Keratinocyte (primary cell): Measurements from ENCODE around the gene TNFAIP3.

Experiments
- CTCF ChIP-seq, 3 experiments: IDR thresholded peaks in 1 of 3; conservative IDR thresholded peaks in 1 of 3; optimal IDR thresholded peaks in 1 of 3; 2 replicates in 2 of 3; 3 replicates in 1 of 3; pipeline versions ENCODE3 to v1.5.1; 2011; ENCODE audit warnings: low read length in 3 of 3, mild to moderate bottlenecking in 3 of 3, moderate library complexity in 2 of 3, control low read depth in 1 of 3, inconsistent platforms in 1 of 3; ENCODE audit not compliant: insufficient read depth in 2 of 3; ENCODE audit errors: extremely low read depth in 1 of 3
- EZH2 ChIP-seq: IDR thresholded peaks from one replicate; pipeline ENCODE4 v1.6.1; 2012; ENCODE audit warnings: inconsistent platforms, mild to moderate bottlenecking, low read length, moderate library complexity

- no peak for TF ChIP-seq CTCF (optimal IDR thresholded peaks at IDR 0.05 in 1 of 3, IDR thresholded peaks at IDR 0.05 in 1 of 3, conservative IDR thresholded peaks at IDR 0.05 in 1 of 3; ENCODE audit: extremely low read depth in 1 of 3, insufficient read depth in 2 of 3, low read length in 3 of 3)
- no peak for TF ChIP-seq EZH2
Observed at GRCh38 chr6:137818440-137818839, 48.6 kb upstream of the TNFAIP3 start.
